Thymus (tissue), 11 donors: Measurements from ENCODE around the gene SOX6. TPM values are rescaled to one million over a fixed set of nuclear protein-coding genes. Genes with fewer than 3 reads are reported as not detected.

Source experiments
- DNase-seq, 9 donors: peaks; one replicate each; pipeline ENCODE4 v3.0.0-alpha.2; 2013; ENCODE audit warnings: low spot score in 9 of 9, low read depth in 6 of 9, missing footprints in 1 of 9
- H3K27ac ChIP-seq, 2 donors: one replicate each; pipeline ENCODE4 v1.5.1; 2013; ENCODE audit warnings: control low read depth in 1 of 2, low read depth in 1 of 2, low read length in 1 of 2, mild to moderate bottlenecking in 1 of 2, moderate library complexity in 1 of 2
- H3K27me3 ChIP-seq, 2 donors: one replicate each; pipeline ENCODE4 v1.5.1; 2013; ENCODE audit warnings: low read length in 1 of 2; ENCODE audit not compliant: control insufficient read depth in 2 of 2, insufficient read depth in 1 of 2
- H3K36me3 ChIP-seq, 2 donors: one replicate each; pipeline ENCODE4 v1.5.1; 2013; ENCODE audit warnings: low read length in 1 of 2, mild to moderate bottlenecking in 1 of 2, moderate library complexity in 1 of 2; ENCODE audit not compliant: control insufficient read depth in 2 of 2, insufficient read depth in 2 of 2
- H3K4me1 ChIP-seq, 2 donors: one replicate each; pipeline ENCODE4 v1.5.1; 2013; ENCODE audit warnings: low read length in 2 of 2; ENCODE audit not compliant: control insufficient read depth in 2 of 2, insufficient read depth in 2 of 2
- H3K4me3 ChIP-seq, 2 donors: one replicate each; pipeline ENCODE4 v1.5.1; 2013; ENCODE audit warnings: low read length in 2 of 2, control low read depth in 1 of 2, mild to moderate bottlenecking in 1 of 2
- H3K9me3 ChIP-seq, 2 donors: one replicate each; pipeline ENCODE4 v1.5.1; 2013; ENCODE audit warnings: low read length in 1 of 2, mild to moderate bottlenecking in 1 of 2; ENCODE audit not compliant: control insufficient read depth in 2 of 2, insufficient read depth in 1 of 2
- WGBS: extraction: QIAGEN DNeasy Blood & Tissue Kit; methylation state at CpG from one replicate; pipeline ENCODE4 v1.1.7; 2013; 5-methylcytosine and 5-hydroxymethylcytosine counted together
- polyA plus RNA-seq: library from polyadenylated mRNA; stranded (reverse); fragments of 200-250 nt; gene quantifications from one replicate; pipeline ENCODE4 v1.2.3, GENCODE V29; 2013
- total RNA-seq: library from RNA; stranded (reverse); fragments of 120-200 nt; gene quantifications from one replicate; pipeline ENCODE4 v1.2.4, GENCODE V29; 2013
- donor health status: healthy.

Gene SOX6
- total and polyA plus RNA-seq, 2 donors, result 1.2 to 3.0 TPM

- Histone ChIP-seq H3K4me3 (no peak overlapping the region), H3K4me1 (peaks cover 0 to under 1% of the 10 kb centered on the region in 2 donors), H3K36me3 (no peaks in the 10 kb centered on the region), H3K27ac (no peak overlapping the region), H3K9me3 (no peaks in the 10 kb centered on the region), H3K27me3 (no peaks in the 10 kb centered on the region)
- no peak for DNase-seq
- WGBS, result 97% methylated on average over 8 of the region's 8 CpGs
Measured at GRCh38 chr11:16186680-16187079, 169.7 kb downstream of the SOX6 start.

- no peak overlapping the region for H3K27ac ChIP-seq
- H3K27me3 ChIP-seq, result no peaks in the 10 kb centered on the region
- no peak overlapping the region for H3K4me3 ChIP-seq
- H3K9me3 ChIP-seq, result no peaks in the 10 kb centered on the region
- no peak for DNase-seq
- no peaks in the 10 kb centered on the region for H3K36me3 ChIP-seq
- no peaks in the 10 kb centered on the region for H3K4me1 ChIP-seq
Measured at GRCh38 chr11:16185042-16185441, 171.3 kb downstream of the SOX6 start.

DNA sequence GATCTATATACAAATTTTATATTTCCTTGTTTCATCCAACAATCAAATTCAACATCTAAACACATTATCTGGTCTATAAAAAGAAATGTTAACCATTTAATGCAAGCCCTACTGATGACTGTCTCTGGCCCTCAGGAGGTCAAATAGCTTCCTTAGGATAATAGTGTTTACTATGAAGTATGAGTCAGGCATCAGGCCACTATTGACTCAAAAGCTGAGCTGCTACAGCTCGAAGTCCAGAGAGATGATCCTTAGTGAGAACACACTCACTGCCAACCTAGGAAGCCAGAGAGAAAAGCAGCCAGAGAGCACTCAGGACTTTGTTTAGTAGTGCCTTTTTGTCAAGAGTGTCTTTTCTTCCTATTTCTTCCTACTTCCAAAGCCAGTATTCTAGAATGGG, 171.8 kb downstream of the SOX6 start:
- H3K4me1 ChIP-seq, result no peaks in the 10 kb centered on the region
- H3K27me3 ChIP-seq, result no peaks in the 10 kb centered on the region
- no peaks in the 10 kb centered on the region for H3K9me3 ChIP-seq
- H3K4me3 ChIP-seq, result no peak overlapping the region
- no peak overlapping the region for H3K27ac ChIP-seq
- no peaks in the 10 kb centered on the region for H3K36me3 ChIP-seq
- 89% methylated on average over 1 of the region's 1 CpG for WGBS
- DNase-seq, result no peak

DNA sequence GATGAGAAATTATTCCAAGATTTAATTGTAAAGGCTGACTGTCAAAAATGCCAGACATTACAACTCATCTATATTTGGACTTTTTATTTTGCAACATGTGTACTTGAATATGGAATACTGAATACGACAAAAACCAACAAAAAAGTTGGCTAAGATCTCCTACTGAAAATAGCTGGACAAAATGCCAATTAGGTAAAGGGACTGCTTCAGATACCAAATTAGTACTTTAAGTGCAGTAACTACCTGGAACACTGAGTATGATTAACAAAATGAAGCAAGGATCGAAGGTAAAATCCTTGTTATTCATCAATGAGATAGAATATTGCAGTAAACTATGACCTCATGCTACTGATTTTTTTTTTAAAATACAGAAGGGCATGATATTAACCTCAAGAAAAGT, 173.8 kb downstream of the SOX6 start:
- Histone ChIP-seq H3K4me3 (no peak overlapping the region), H3K27ac (no peak overlapping the region), H3K27me3 (no peaks in the 10 kb centered on the region), H3K9me3 (no peaks in the 10 kb centered on the region), H3K4me1 (no peaks in the 10 kb centered on the region), H3K36me3 (no peaks in the 10 kb centered on the region)
- WGBS, result 93% methylated on average over 2 of the region's 2 CpGs
- no peak for DNase-seq

DNA sequence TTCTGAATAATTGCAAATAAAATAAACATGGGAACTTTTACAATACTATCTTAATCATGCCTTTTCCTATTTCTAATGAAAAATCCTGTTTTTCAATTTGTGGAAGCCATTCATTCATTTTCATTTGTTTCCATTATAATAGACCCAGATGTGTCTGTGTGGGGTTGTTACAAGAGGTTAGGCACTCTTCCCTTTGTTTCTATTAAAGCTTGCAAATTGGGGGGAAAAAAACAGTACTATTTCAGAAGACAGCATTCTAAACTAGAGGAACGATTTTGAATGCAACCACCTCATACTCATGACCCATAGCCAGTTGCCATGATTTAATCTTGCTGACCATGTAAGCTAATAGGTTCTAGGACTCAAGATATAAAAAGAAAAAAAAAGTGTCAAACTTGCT, 175.5 kb downstream of the SOX6 start:
- WGBS, result 89% methylated on average over 1 of the region's 1 CpG
- Histone ChIP-seq H3K9me3 (no peaks in the 10 kb centered on the region), H3K36me3 (no peaks in the 10 kb centered on the region), H3K27me3 (no peaks in the 10 kb centered on the region), H3K4me1 (no peaks in the 10 kb centered on the region), H3K27ac (no peak overlapping the region), H3K4me3 (no peak overlapping the region)
- DNase-seq, result no peak

DNA sequence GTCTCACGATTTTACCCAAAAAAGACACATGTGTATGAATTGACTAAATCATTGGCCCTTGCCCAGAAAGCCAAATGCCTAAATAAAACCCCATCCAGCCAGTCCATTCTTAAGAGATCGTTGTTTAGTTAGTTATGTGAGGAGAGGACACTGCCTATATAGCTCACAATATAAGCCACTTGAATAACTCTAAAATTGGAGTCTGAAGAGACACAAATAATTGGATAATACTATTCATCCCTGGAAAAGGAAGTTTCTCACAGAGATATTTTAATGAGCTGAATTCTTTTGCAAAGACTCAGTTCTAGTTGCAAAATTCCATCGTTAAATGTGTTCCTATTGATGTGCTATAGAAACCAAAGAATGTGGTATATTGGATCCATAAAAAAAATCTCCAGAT, 176.7 kb downstream of the SOX6 start:
- Histone ChIP-seq H3K4me1 (no peaks in the 10 kb centered on the region), H3K27me3 (no peaks in the 10 kb centered on the region), H3K36me3 (no peaks in the 10 kb centered on the region), H3K4me3 (no peak overlapping the region), H3K9me3 (no peaks in the 10 kb centered on the region), H3K27ac (no peak overlapping the region)
- no peak for DNase-seq
- 92% methylated on average over 3 of the region's 3 CpGs for WGBS

DNA sequence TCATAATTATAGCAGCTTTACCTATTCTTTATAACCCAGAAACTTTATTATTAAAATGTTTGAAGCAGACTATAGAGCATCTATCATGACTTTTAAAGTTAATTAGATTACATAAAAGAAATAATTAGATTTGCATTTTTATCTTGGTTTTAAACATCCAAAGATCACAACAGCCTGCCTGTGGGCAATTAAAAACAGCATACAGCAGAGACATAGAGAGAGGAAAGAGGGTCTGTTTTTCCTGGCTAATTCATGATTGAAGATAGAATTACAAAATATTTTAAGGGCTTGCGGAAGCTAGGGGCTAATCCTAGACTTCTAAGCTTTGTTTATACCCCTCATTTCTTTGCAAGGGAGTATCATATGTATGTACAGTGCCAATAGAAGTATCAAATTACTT, 178.1 kb downstream of the SOX6 start:
- H3K4me3 ChIP-seq, result no peak overlapping the region
- no peaks in the 10 kb centered on the region for H3K36me3 ChIP-seq
- H3K9me3 ChIP-seq, result no peaks in the 10 kb centered on the region
- no peak overlapping the region for H3K27ac ChIP-seq
- H3K27me3 ChIP-seq, result no peaks in the 10 kb centered on the region
- WGBS, result 92% methylated on average over 1 of the region's 1 CpG
- no peaks in the 10 kb centered on the region for H3K4me1 ChIP-seq
- DNase-seq, result no peak

DNA sequence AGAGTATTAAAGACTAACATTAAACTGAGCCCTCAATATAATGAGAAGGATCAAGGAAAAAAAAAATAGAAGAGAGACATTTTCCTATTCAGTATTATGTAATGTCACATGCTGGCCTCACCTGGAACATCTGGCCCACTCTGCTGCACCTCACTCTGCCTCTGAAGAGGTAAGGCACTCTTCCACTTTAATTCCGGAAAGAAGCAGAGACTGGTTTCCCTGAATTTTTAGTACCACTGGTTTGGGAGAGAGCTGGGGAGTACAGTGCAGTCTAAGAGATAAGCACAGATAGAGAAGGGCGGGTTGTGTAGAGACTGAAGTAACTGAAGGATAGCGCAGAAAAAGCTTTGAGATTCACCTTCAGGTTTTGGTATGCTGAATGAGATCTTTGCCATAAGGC, 178.7 kb downstream of the SOX6 start:
- H3K27ac ChIP-seq, result no peak overlapping the region
- H3K4me3 ChIP-seq, result no peak overlapping the region
- no peaks in the 10 kb centered on the region for H3K27me3 ChIP-seq
- no peak for DNase-seq
- H3K9me3 ChIP-seq, result no peaks in the 10 kb centered on the region
- no peaks in the 10 kb centered on the region for H3K36me3 ChIP-seq
- 96% methylated on average over 3 of the region's 3 CpGs for whole genome bisulfite sequencing
- no peaks in the 10 kb centered on the region for H3K4me1 ChIP-seq

- H3K4me3 ChIP-seq, result no peak overlapping the region
- DNase-seq, result no peak
- no peaks in the 10 kb centered on the region for H3K4me1 ChIP-seq
- no peaks in the 10 kb centered on the region for H3K9me3 ChIP-seq
- no peaks in the 10 kb centered on the region for H3K27me3 ChIP-seq
- no peaks in the 10 kb centered on the region for H3K36me3 ChIP-seq
- H3K27ac ChIP-seq, result no peak overlapping the region
Measured at GRCh38 chr11:16173798-16174197, 182.5 kb downstream of the SOX6 start.

DNA sequence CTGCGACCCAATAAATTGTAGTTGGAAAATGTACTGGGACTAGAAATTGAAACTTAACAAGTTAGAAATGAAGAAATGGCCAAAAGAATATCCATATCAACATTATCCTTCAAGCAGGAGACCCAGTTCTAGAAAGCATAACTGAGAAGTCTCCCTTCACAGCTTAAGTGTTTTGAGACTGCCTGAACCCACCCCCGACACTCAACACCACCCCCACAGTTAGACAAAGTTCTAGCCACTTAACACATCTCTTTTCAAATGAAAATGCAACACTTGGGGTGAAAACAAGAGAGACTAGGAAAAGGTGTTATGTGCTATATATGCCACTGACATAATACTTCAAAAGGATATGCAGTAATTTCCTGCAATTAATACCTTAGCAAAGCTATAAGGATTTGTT, 184.5 kb downstream of the SOX6 start:
- H3K9me3 ChIP-seq, result no peaks in the 10 kb centered on the region
- WGBS, result 93% methylated on average over 2 of the region's 2 CpGs

More for the DNA sequence above, 184.5 kb downstream of the SOX6 start:
- no peaks in the 10 kb centered on the region for H3K36me3 ChIP-seq
- no peak overlapping the region for H3K4me3 ChIP-seq
- no peaks in the 10 kb centered on the region for H3K4me1 ChIP-seq
- no peak for DNase-seq
- no peaks in the 10 kb centered on the region for H3K27me3 ChIP-seq
- no peak overlapping the region for H3K27ac ChIP-seq
